Activated CD4-positive, alpha-beta T cell treated with anti-CD3 and anti-CD28 coated beads, Interleukin-2, amount 50 U/mL, for 4 hours (primary cell): Measurements from ENCODE around the gene HLCS.

Experiments
- DNase-seq, 2 experiments: peaks; one replicate each; pipeline ENCODE4 v3.0.0-alpha.2; 2020

HLCS gene

GRCh38 chr21:36985751-36986594 lies 19.5 kb upstream of the HLCS start:
- no peak for DNase-seq

GRCh38 chr21:36981977-36982700 lies 15.7 kb upstream of the HLCS start:
- no peak for DNase-seq

- DNase-seq, result no peak
Observed at GRCh38 chr21:36981049-36981391, 14.6 kb upstream of the HLCS start.

GRCh38 chr21:36980280-36981048 lies 14.0 kb upstream of the HLCS start:
- DNase-seq, result no peak

- no peak for DNase-seq
Observed at GRCh38 chr21:36976882-36977651, 10.6 kb upstream of the HLCS start.

- DNase-seq, result no peak
Observed at GRCh38 chr21:36976228-36976861, 9.9 kb upstream of the HLCS start.

GRCh38 chr21:36974851-36975192 lies 8.4 kb upstream of the HLCS start:
- DNase-seq, result no peak

- no peak for DNase-seq
Observed at GRCh38 chr21:36973986-36974850, 7.7 kb upstream of the HLCS start.

DNA sequence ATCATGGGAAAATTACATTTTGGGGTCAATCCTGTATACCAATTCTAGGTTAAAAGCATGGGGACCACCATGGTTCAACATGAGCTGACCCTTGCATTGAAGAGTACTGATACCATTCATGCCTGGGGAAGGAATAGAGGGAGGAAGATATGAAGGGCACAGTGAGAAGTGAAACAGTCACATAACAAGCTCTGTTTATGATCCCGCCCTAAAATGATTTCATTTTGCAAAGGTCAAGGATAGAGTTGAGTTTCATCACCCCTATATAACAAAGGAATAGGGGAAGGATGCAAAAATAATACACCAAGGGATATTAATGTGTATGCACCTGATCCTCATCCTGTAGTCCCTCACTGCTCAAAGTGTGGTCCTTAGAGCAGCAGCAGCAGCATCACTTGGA lies 2.5 kb upstream of the HLCS start:
- no peak for DNase-seq

GRCh38 chr21:36968414-36968813 lies 1.9 kb upstream of the HLCS start:
- DNase-seq, result no peak

DNA sequence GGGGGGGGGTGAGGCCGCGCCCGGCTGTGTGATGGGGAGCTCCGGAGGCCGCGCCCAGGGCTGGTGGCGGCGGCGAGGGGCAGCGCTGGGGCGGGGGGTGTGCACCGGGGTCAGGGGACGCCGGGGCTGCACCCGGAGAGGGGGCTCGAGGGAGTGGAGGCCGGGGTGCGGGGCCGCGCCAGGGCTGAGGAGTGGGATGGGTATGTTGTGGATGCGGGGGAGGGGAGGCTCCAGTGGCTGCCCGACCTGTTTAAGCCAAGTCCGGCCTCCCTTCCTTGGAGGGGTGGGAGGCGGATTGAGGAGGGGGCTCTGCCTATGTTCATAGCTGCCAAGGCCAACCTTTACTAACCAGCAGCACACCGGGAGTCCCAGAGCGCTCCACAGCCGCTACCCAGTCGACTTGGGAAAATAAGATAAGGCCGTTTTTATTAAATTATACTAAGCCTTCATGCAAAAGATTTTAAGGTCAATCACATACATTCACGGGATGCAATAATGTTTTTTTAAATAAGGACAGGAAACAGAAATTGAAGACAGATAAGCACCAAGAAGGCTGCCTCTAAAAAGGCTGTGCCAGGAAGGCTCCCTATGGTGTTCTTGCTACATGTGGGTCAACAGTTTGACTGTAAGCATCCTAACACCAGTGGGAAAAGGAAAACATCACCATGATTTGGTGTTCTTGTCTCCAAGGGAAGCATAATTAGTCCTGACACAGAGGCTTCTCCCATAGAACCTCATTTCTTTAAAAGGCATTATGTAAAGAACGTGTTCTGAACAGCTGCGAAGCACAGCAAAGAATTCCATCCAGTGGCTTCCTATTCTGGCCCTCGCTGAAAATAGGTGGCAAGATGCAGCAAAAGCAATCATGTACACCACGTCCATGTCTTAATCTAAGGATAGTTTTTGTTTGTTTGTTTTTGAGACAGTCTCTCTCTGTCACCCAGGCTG lies 626 bp upstream of the HLCS start:
- no peak for DNase-seq

DNA sequence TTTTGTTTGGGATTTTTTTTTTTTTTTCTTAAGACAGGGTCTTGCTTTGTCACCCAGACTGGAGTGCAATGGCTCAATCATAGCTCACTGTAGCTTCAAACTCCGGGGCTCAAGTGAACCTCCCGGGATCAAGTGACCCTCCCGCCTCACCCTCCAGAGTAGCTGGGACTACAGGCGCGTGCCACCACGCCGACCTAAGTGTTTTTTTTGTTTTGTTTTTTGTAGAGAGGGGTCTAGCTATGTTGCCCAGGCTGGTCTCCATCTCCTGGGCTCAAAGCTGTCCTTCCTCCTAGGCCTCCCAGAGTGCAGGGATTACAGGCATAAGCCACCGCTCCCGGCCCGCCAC lies 776 bp downstream of the HLCS start:
- DNase-seq, result no peak

- DNase-seq, result no peak
Observed at GRCh38 chr21:36964827-36965719, 1.4 kb downstream of the HLCS start.

- DNase-seq, result no peak
Observed at GRCh38 chr21:36964398-36964797, 2.1 kb downstream of the HLCS start.

- DNase-seq, result no peak
Observed at GRCh38 chr21:36962098-36962780, 4.2 kb downstream of the HLCS start.

- DNase-seq, result no peak
Observed at GRCh38 chr21:36960676-36961284, 5.7 kb downstream of the HLCS start.

DNA sequence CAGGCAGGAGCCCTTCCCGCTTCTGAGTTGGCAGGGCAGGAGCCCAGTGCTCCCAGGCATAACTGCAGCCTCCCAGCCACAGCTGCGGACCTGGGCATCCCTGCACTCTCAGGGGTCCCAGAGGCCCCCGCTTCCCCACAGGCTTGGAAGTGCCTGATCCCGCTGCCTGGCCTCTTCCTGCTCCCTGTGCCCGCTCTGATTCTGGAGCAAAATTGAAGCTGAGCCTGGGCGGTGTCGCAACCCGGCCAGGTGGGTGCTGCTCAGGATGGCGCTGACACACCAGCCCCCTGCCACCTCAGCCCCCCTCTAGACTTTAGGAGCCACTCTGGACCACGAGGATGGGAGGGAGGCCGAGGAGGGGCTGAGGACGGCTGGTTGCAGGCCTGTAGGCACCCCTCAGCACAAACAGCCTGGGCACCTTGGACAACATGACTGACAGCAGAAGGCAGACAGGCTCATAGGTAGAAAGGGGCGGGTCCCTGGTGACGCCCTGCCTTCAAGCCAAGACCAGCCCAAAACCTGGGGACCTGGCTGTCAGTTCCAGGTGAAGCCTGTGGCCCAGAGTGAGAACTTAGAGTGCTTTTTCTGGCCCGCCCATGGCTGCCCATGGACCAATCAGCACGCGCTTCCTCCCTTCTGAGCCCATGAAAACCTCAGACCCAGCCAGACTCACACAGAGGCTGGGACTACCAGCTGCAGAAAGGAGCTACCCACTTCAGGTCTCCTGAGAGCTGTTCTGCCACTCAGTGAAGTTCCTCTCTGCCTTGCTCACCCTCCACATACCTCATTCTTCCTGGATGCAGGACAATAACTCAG lies 7.2 kb downstream of the HLCS start:
- no peak for DNase-seq
